Liver (tissue), 9 donors: ENCODE data around the gene REEP3. TPM values are rescaled to one million over a fixed set of nuclear protein-coding genes. Genes with fewer than 3 reads are reported as not detected.

Source experiments
- DNase-seq: peaks from one replicate; pipeline ENCODE4 v3.0.0-alpha.2; 2017; ENCODE audit warnings: low spot score
- H3K27ac ChIP-seq, 2 donors: one replicate each; pipeline ENCODE4 v1.7.0; 2013; ENCODE audit warnings: inconsistent platforms in 2 of 2, low read length in 2 of 2, control low read depth in 1 of 2, low read depth in 1 of 2, mild to moderate bottlenecking in 1 of 2
- H3K27me3 ChIP-seq, 4 donors: one replicate each; pipeline versions ENCODE4 v1.6.1 to v1.7.0; 2013; ENCODE audit warnings: low read length in 3 of 4, inconsistent platforms in 1 of 4, mild to moderate bottlenecking in 1 of 4, moderate library complexity in 1 of 4; ENCODE audit not compliant: control insufficient read depth in 4 of 4, insufficient read depth in 4 of 4
- H3K36me3 ChIP-seq, 4 donors: one replicate each; pipeline versions ENCODE4 v1.6.1 to v1.7.0; 2013; ENCODE audit warnings: low read length in 3 of 4, mild to moderate bottlenecking in 3 of 4, low read depth in 1 of 4, moderate library complexity in 1 of 4; ENCODE audit not compliant: control insufficient read depth in 4 of 4, insufficient read depth in 3 of 4
- H3K4me1 ChIP-seq, 4 donors: one replicate each; pipeline versions ENCODE4 v1.6.1 to v1.7.0; 2013; ENCODE audit warnings: low read length in 3 of 4, mild to moderate bottlenecking in 3 of 4, moderate library complexity in 1 of 4; ENCODE audit not compliant: control insufficient read depth in 4 of 4, insufficient read depth in 4 of 4
- H3K4me3 ChIP-seq, 3 donors: one replicate each; pipeline versions ENCODE4 v1.6.1 to v1.7.0; 2013; ENCODE audit warnings: low read length in 3 of 3, control low read depth in 1 of 3, low read depth in 1 of 3, mild to moderate bottlenecking in 1 of 3
- H3K9ac ChIP-seq, 2 donors: one replicate each; pipeline ENCODE4 v1.7.0; 2013; ENCODE audit warnings: low read length in 2 of 2, mild to moderate bottlenecking in 2 of 2, moderate library complexity in 2 of 2, control low read depth in 1 of 2, low read depth in 1 of 2
- H3K9me3 ChIP-seq, 4 donors: one replicate each; pipeline versions ENCODE4 v1.6.1 to v1.7.0; 2013; ENCODE audit warnings: low read length in 3 of 4; ENCODE audit not compliant: control insufficient read depth in 4 of 4
- EGR1 ChIP-seq, 2 donors: IDR thresholded peaks; 2 replicates each; pipeline ENCODE4 v1.6.1; 2016 to 2018; ENCODE audit warnings: antibody characterized with exemption in 2 of 2, low read depth in 2 of 2
- FOXA1 ChIP-seq: IDR thresholded peaks from 2 replicates; pipeline ENCODE4 v1.6.1; 2016; ENCODE audit warnings: antibody characterized with exemption
- GABPA ChIP-seq, 2 donors: IDR thresholded peaks in 1 of 2; conservative IDR thresholded peaks in 1 of 2; 2 replicates each; pipeline ENCODE4 v1.6.1; 2016; ENCODE audit warnings: antibody characterized with exemption in 2 of 2, mild to moderate bottlenecking in 1 of 2, moderate library complexity in 1 of 2
- HNF4A ChIP-seq, 2 donors: conservative IDR thresholded peaks; 2 replicates each; pipeline ENCODE4 v1.6.1; 2016; ENCODE audit warnings: antibody characterized with exemption in 2 of 2, mild to moderate bottlenecking in 2 of 2
- HNF4G ChIP-seq: IDR thresholded peaks from 2 replicates; pipeline ENCODE4 v1.6.1; 2016; ENCODE audit warnings: antibody characterized with exemption
- JUND ChIP-seq, 2 donors: IDR thresholded peaks; 2 replicates each; pipeline ENCODE4 v1.6.1; 2016; ENCODE audit warnings: antibody characterized with exemption in 2 of 2
- MAX ChIP-seq: IDR thresholded peaks from 2 replicates; pipeline ENCODE4 v1.6.1; 2016; ENCODE audit warnings: antibody characterized with exemption
- NR2F2 ChIP-seq: IDR thresholded peaks from 2 replicates; pipeline ENCODE4 v1.6.1; 2016; ENCODE audit warnings: antibody characterized with exemption
- RAD21 ChIP-seq, 2 donors: IDR thresholded peaks; 2 replicates each; pipeline ENCODE4 v1.6.1; 2016; ENCODE audit warnings: antibody characterized with exemption in 2 of 2, mild to moderate bottlenecking in 2 of 2
- REST ChIP-seq: IDR thresholded peaks from 2 replicates; pipeline ENCODE4 v1.6.1; 2016; ENCODE audit warnings: antibody characterized with exemption, mild to moderate bottlenecking
- SP1 ChIP-seq: IDR thresholded peaks from 2 replicates; pipeline ENCODE4 v1.6.1; 2018; ENCODE audit warnings: antibody characterized with exemption, mild to moderate bottlenecking
- TAF1 ChIP-seq: conservative IDR thresholded peaks from 2 replicates; pipeline ENCODE4 v1.6.1; 2016; ENCODE audit warnings: antibody characterized with exemption, mild to moderate bottlenecking
- YY1 ChIP-seq: IDR thresholded peaks from 2 replicates; pipeline ENCODE4 v1.6.1; 2016; ENCODE audit warnings: antibody characterized with exemption, mild to moderate bottlenecking
- ZBTB33 ChIP-seq: IDR thresholded peaks from 2 replicates; pipeline ENCODE4 v1.6.1; 2016; ENCODE audit warnings: antibody characterized with exemption
- WGBS: extraction: QIAGEN DNeasy Blood & Tissue Kit; methylation state at CpG from one replicate; pipeline ENCODE4 v1.1.7; 2013; 5-methylcytosine and 5-hydroxymethylcytosine counted together
- polyA plus RNA-seq, 2 donors: library from polyadenylated mRNA; stranded (reverse) in 1 of 2; unstranded in 1 of 2; fragments of 200-250 nt in 1 of 2; fragments of >200 nt in 1 of 2; fragmentation: Nextera tagmentation in 1 of 2; extraction: Ambion mirVana in 1 of 2; gene quantifications; one replicate each; pipeline versions ENCODE4 v1.2.1 to v1.2.3, GENCODE V29; 2013 to 2015
- total RNA-seq, 2 donors: library from RNA; depleted of rRNA; stranded (reverse); fragments of >200 nt; gene quantifications; one replicate each; pipeline ENCODE4 v1.2.3, GENCODE V29; 2014
- donor health status: healthy.
- donor health status: healthy.
- donor health status: healthy.
- donor health status: healthy.
- donor health status: healthy.

The REEP3 gene
- total and polyA plus RNA-seq, 4 donors = 7.9 to 26.9 (median 18.2) TPM

- no peaks in the 10 kb centered on the region for H3K9me3 ChIP-seq
- WGBS = 98% methylated on average over 4 of the region's 4 CpGs
- no peak overlapping the region for H3K27ac ChIP-seq
- no peak overlapping the region for H3K4me3 ChIP-seq
- no peak for DNase-seq
- H3K36me3 ChIP-seq = no peaks in the 10 kb centered on the region
- peaks cover 0 to 3% (median under 1%) of the 10 kb centered on the region in 4 donors for H3K4me1 ChIP-seq
- H3K27me3 ChIP-seq = no peaks in the 10 kb centered on the region
- no peak for TF ChIP-seq HNF4G
- TF ChIP-seq HNF4A (conservative IDR thresholded peaks at IDR 0.05) = no peak
- TF ChIP-seq SP1 = no peak
- no peak for TF ChIP-seq YY1
- no peak for TF ChIP-seq EGR1 (IDR thresholded peaks at IDR 0.05; ENCODE audit: low read depth in 2 of 2)
- TF ChIP-seq REST = no peak
- TF ChIP-seq ZBTB33 = no peak
- TF ChIP-seq RAD21 (IDR thresholded peaks at IDR 0.05) = no peak
- TF ChIP-seq GABPA (IDR thresholded peaks at IDR 0.05 in 1 of 2, conservative IDR thresholded peaks at IDR 0.05 in 1 of 2) = no peak
- no peak for TF ChIP-seq FOXA1
- TF ChIP-seq NR2F2 = no peak
- TF ChIP-seq JUND (IDR thresholded peaks at IDR 0.05) = no peak
- no peak overlapping the region for H3K9ac ChIP-seq
These were observed 28.2 kb upstream of the REEP3 start for GRCh38 chr10:63493004-63493403.

- Histone ChIP-seq H3K9ac (no peak overlapping the region), H3K4me3 (no peak overlapping the region), H3K36me3 (no peaks in the 10 kb centered on the region), H3K9me3 (no peaks in the 10 kb centered on the region), H3K27me3 (no peaks in the 10 kb centered on the region), H3K27ac (no peak overlapping the region), H3K4me1 (peaks cover 0 to 8% (median 1%) of the 10 kb centered on the region in 4 donors)
- DNase-seq = no peak
- TF ChIP-seq MAX = no peak
- no peak for TF ChIP-seq YY1
- TF ChIP-seq ZBTB33 = no peak
- no peak for TF ChIP-seq HNF4G
- no peak for TF ChIP-seq TAF1
- TF ChIP-seq FOXA1 = no peak
- 98% methylated on average over 2 of the region's 2 CpGs for WGBS
These were observed 26.2 kb upstream of the REEP3 start for GRCh38 chr10:63494951-63495350.
